NT2/D1 (cell line): ENCODE measurements around the gene AURKAIP1.

Source experiments
- SUZ12 ChIP-seq: IDR thresholded peaks from 2 replicates; pipeline ENCODE4 v1.6.1; 2011; ENCODE audit not compliant: insufficient read length, insufficient read depth; ENCODE audit errors: extremely low read depth
- YY1 ChIP-seq: IDR thresholded peaks from 2 replicates; pipeline ENCODE4 v1.6.1; 2011; ENCODE audit not compliant: insufficient read length, insufficient read depth

DNA sequence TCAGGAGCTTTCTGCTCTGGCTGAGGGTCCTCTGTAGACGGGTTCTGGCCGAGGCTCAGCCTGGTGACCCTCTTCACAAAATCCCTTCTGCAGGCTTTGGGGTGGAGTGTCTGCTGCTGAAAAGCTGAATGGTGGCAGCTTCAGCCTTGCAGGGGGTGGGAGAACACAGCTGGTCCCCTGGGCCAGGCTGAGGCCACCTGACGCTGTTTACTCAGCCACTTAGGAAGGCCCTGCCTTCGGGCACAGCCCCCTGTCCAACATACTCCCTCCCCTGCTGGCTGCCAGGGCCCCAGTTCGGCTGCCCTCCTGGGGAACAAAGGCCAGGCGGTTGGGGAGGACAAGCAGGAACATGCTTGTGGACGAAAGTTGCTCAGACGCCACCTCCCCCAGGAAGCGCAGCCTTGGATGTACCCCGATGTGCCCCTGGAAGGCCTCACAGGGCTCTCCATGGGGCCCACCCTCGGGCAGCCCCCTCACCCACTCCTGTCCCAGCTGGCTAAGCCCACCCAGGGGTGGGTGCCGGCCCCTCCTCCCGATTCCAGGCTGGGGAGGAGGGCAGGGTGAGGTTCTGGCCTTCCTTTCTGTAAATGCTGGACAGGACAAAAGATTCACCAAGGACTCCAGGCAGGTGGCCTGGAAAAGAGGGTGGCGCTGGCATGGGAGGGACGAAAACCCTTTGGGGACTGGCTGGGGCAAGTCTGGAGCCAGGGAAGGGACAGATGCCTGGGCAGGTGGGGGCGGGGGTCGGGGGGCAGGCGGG, 46.3 kb upstream of the AURKAIP1 start, which contains the start of gene ANKRD65:
- TF ChIP-seq SUZ12 (no peak), YY1 (no peak)
